Amygdala (tissue), 56 donors: Measurements from ENCODE around the gene NFE2.

Source experiments
- DNase-seq, 56 donors: peaks; one replicate each; lab custom pipeline; 2025; lab: John Stamatoyannopoulos, UW

Gene NFE2

DNA sequence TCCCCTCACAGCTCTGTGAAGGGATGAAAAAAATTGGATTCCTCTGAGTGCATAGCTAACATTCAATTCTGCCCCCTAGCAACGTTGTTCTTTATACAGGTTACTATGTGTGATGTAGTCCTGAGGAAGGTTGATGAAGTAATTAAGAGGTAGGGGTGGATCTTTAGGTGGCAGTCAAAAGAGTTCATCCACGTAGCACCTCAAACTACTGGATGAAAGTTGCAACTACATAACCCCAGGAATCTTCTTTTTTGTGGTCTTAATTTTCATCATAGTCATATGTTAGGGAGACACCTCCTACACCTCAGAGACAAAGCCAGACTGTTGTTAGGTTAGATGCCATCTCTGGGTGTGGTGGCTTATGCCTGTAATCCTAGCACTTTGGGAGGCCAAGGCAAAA, 10.2 kb upstream of the NFE2 start:
- DNase-seq: no peak

DNA sequence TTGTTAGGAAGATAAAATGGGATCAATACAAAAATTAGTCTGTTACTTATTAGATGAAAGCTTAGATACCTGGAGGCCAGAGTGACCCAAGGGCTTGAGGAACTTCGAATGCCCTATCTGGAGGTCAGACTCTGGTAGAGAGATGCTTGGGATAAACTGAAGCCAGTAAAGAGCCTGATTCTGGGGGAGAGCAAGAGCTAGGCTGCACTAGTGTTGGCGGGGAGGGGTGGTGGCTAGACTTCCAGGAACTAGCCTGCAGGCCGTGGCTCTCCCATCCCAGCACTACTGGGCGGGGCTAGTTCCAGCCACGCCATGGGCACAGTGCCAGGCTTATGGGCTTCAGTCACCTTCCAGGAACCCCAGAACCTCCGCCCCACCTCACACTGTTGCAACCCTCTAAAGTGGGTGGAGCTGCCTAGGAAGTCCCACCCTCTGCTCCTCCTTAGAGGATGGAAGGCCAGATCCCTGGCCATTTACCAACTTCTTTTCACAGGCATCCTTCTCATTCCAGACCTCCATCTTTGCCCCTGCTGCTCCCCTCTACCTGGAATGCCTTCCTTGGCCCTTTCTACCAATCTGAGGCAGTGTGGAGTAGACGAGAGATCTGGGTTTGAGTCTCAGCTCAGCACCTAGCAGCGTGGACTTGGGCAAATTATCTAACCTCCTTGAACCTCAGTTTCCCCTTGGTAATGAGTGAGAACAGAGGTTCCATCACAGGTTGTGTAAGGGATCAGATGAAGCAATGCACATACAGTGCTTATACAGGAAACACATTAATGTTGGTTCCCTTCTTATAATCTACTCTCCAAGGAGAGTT, 6.3 kb upstream of the NFE2 start:
- peak in 1 of 56 donors; percentile 33 for DNase-seq

DNA sequence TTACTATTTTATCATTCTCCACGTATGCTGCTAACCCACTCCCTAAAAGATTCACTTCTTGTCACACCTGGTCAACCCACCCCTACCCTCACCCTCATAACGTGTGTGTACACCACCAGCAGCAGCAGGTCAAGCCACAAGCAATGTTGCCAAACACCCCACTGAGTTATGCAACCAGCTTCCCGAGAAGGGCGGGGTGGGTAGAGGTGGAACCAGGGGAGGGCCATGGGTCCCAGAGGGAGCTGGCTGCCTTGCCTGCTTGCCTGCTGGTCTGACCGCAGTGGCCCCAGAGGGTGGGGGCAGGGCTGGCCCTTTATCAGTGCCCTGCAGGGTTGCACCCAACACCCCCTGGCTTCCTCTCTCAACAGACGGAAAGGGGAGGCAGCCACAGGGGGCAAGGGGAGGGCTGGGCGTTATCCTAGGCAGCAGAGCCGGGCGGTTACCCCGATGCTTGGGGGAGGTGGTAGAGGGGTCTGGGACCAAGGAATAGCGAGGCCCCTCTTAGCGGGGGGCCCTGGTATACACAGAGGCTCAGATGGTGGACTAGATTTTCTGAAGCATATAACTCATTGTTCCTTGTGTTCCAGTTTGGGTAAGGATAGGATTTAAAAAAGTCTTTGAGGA, 3.5 kb upstream of the NFE2 start:
- peak in 1 of 56 donors; percentile 8 for DNase-seq

DNA sequence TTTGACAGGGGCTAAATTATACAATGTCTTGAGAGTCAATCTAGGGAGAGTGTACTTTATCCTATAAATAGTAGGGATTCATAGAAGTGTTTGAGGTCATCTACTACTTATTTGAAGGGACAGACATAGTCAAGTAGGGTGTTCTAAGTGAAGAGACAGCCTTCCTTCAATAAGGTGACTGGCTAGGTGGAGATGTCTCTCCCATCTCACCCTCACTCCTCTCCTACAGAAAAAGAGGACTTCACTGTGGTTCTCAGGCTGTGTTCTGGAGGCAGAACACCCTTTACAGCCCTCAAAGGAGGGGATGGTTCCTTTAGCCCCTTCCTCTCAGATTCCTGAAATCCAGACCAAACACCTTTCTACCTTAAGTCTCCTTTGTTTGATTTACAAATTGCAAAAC, 2.8 kb upstream of the NFE2 start:
- DNase-seq: no peak

DNA sequence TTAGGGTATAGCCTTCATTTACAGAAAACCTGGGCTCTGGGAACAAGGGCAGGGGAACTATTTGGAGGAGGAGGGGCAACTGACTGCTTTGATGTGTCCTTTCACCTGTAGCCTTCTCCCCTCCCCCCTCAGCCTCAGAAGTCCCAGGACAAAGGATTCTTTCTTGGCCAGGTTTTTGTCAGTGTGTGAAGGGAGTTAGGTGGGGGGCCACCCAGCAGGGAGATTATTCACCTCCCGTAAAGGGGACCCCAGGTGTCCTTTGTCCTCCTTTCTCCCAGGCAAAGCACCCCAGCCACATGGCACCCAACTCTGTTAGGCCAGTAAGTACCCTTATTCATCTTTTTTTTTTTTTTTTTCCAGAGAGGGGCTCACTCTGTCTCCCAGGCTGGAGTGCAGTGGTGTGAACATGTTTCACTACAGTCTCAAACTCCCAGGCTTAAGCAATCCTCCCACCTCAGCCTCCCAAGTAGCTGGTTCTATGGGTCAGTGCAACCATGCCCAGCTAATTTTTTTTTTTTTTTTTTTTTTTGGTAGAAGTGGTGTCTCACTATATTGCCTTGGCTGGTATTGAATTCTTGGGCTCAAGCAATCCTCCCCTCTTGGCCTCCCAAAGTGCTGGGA, 723 bp upstream of the NFE2 start:
- DNase-seq: no peak

DNA sequence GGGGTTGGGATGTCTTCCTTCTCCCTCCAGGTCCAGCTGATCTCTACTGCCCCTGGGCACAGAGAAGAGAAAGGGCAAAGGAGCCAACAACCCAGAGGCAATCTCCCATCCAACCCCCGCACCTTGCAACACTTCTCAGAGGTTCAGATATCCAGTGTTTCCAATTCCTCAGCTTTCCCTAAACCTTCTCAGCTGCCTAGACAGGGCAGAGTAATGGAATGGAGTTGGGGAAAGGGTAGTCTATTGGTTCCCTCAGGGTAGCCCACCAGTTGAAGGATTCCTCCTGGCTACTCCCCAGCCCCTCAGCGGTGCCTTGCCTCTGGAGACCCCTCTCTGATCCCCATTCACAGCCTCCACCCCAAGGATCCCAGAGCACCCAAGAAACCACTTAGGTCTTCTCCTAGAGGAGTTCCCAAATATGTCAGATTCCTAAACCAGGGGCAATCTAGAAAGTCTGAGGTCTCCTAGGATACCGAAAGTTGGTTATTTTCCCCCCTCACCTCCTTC, 537 bp downstream of the NFE2 start:
- no peak for DNase-seq

DNA sequence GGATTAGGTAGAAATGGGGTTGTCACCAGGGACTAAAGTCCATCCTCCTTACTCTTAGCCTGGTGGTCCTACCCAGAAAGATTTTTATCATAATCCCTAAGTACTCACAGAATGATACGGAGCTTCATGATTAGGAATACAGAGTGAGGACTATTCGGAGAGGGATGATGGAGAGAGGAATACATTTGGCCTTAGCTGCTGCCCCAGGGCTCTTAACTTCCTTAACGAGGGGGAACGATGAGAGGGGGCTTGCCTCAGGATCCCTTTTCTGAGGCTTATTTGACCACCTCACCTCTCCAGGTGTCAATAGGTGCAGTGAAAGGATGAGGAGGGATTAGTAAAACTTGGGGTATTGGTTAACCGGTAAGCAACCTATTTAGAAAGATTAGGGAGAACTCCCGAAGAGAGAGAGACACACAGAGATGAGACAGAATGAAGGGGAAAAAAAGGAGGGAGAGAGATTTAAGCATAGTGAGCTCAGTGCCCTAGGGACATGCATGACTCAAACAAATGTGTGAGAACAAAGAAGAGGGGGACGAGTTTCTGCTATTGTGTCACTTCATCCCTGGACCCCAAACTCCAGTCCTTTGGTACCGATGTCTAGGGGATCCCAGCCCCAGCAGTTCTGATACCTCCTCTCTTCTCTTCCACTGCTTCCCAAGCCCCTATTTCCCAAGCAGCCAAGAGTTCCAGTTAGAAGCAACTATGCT, 1.1 kb downstream of the NFE2 start:
- DNase-seq: no peak

DNA sequence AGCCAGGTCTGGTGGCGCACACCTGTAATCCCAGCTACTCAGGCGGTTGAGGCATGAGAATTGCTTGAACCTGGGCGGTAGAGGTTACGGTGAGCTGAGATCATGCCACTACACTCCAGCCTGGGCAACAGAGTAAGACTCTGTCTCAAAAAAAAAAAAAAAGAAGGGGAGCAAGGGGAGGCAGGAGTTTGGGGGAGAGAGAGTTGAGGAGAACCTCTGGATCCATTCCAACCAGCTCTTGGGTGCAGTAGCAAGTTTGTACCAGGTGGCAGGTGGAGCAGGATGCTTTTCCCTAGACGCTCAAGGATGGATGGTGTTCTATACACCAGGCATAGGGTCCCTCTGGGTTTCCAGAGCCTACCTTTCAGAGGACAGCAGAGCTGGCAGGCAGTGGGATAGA, 1.9 kb downstream of the NFE2 start:
- DNase-seq: no peak

DNA sequence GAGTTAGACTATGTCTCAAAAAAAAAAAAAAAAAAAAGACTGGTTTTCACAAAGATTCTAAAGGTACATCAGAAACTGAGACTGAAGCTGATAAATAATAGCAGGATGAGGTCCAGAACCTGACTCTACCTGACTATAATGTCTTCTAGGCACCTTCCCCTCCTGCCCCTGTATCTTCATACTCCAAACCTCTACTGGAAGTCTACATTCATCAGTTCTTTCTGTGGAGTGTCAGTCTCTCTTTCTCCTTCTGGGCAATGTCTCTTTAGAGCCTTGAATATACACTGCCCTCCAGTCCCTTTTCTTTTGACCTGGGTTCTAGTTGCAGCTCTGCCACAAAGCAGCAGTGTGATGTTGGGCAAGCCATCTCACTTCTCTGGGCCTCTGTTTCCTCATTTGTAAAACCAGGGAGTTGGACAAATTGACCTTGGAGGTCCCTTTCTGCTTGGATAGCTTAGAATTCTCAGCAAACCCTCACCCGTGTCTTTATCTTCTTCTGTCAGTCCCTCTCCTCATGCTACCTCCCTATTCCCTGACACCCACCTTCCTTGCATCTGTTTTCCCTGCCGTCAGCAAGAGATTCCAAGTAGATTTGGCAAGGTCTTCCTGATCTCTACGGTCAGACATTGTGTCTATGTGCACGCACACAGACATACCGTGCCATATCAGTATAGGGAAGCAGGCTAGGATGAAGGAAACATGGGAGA, 4.3 kb downstream of the NFE2 start:
- DNase-seq: no peak

DNA sequence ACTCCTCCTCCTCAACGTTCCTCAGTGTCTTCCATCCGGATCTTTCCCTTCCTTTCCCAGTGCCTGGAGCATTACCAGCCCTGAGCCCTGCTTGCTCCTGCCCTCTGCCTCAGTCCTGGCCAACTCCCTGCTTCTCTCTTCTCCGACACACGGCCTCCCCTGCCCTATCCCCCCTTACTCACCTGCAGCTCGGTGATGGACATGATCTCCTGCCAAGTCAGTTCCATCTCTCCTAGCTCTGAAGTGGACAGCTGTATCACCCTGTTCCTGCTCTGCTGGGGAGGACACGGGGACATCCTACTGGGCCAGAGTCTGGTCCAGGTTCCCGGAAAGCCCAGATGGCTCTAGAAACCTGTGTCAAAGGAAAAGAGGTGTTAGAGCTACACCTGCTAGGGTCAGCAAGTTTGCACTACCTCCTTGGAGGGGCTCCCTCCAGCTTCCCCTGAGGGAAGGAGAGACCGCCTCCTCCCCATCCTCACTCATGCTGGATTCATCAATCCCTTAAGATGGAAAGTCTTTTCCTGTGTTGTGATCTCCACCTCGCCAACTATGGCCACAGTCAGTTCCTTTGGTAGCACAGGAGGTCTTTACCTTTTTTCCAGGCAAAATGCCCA, 5.8 kb downstream of the NFE2 start:
- DNase-seq: peak in 1 of 56 donors; percentile 53

DNA sequence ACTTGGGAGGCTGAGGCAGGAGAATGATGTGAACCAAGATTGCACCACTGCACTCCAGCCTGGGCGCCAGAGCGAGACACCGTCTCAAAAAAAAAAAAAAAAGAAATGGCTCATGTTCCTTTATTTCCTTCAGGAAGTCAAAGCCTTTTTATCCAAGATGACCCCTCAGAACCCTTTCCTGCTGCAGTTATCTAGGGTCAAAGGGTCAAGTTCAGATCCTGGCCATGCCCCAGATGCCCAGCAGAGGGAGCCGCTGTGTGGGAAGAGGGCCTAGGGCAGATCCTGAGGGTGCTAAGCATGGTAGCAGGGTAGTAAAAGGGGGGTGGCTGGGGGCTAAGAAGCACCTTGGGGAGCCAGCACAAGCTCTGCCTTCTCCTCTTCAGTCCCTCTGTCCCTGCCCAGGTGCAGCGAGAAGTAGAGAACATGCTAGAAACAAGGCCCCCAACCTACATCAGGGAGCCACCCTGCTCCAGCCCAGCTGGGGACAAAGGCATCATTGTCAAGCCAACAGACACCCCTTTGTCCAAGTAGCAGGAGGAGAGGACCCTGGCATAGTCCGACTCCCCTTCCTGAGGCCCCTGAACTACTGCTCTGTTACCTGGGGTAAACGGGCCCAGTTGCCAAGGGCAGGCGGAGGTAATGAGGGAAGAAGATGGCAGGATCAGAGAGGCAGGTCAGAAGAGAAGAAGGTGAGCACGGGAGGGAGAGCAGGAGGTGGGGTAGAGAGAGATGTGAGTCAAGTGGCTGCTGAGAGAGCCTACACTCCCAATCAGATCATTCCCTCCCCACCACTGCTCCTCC, 6.5 kb downstream of the NFE2 start:
- peak in 46 of 56 donors; percentile 5 to 82 (median 42) for DNase-seq

DNA sequence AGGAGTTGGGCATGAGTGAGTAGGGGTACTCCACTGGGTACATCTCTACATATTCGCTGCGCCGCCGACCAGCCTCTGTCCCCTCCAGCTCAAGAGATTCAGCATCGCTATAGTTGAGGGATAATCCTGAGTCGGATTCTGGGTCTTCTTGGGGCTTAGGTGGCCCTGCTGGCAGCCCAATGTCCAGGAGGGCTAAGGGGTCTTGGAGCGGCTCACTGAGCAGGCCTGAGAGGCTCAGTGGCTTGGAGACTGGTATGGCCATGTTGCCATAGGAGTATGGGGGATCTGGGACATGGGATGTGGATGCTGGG, 7.9 kb downstream of the NFE2 start:
- DNase-seq: no peak

DNA sequence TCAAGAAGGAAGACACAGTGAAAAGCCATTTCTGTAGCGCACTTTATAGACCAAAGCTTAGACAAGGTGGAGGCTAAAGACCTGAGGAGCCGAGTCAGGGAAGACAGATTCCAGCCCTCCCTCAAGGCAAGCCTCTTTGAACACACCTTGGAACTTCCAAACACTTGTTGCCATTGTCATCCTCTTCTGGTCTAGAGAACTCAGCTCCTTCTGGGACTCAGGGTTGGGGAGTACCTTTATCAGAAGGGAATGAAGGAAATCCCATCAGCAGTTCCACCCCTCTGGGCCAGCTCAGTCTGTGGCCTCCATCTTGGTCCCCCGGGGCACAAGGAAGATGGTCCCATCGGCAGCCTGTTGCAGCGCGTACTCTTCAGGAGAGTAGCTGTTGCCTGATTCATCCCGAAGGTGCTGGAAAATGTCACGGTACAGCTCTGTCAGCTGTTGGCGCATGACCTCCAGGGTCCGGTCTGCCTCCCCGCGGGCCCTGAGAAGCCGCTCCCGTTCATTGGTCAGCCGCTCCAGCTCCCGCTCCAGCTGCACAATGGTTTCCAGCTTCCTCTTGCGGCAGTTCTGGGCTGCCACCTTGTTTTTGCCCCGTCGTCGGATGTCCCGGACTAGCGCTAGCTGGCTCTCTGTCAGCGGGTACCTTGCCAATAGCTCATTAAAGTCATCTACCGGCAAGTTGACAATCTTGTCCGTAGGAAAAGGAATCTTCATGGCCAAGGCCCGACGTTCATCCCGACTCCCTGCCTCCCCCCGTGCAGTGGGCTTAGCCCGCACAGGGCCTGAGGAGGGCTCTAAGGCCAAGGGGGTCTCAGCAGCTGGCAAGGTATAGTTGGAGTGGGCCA, 8.5 kb downstream of the NFE2 start:
- DNase-seq: no peak

DNA sequence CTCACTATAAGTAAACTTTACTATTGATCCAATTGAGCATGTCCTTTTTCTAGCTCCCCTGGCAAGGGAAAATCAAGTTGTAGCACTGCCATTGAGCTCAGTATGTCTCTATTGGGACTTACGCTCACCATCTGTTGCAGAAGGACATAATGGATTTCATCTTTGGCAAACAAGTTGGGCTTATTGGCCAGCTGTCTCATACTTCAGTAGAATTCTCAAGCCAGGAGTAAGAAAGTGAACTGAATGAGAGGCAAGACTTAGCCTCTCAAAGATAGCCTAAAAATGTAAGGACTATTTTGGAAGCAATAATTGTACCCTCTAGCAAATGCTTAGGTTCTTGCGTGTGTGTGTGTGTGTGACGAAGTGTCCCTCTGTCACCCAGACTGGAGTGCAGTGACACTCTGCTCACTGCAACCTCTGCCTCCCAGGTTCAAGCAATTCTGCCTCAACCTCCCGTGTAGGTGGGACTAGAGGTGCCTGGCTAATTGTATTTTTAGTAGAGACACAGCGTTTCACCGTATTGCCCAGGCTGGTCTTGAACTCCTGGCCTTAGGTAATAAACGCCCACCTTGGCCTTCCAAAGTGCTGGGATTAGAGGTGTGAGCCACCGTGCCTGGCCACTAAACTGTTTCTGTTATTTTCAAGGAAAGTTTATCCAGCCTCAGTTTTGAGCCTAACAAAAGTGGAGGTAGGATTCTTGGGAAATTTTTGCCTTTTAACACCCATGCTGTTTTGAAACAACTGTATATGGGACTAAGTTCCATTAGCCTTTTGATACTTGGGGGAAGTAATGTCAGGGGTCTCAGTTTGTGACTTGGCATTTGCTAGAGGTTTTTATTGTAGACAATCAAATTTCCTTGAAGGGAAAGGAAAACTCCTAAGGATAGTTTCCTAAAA, 13.3 kb downstream of the NFE2 start:
- no peak for DNase-seq

DNA sequence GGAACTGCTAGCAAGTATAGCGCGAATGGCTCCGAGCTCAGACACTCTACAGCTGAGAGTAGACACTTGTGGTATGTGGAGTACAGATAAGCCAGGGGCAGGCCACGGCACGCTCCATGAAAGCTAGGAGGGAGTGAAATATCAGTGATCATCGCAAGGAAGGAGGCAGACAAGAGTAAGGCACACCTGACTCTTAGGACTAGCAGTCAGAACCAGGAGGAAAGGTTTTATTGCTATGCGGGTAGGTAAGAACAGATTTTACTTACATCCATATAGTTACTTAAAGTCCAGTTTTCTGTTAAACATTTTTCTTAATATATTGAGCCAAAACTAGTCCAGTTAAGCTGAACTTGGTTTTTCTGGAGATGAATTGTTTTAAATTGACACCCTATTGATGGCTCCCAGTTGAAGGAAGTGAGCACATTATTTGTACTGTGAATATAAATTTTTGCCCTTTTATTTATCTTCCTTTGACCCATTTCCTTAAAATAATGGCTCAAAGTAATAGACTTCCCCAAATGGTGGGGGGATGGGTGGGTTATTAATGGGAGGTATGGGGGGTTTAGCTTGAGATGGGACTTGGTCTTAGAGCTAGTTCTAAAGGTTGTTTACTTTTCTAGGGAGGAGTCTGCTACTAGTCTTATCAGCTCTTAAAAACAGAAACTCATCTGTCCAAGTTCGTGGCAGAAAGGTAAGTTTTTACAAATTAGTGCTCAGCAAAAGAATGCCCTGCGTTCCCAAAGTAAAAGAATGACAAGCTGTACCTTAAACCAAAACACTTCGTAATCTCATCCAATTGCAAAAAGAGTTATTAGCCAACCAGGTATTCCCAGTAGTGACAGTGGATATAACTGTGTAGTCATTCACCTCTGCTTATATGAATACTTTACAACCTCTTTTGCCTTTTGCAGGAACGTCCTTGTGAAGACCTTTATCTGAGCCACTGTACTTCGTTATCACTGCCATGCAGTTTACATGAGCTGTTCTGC, 14.5 kb downstream of the NFE2 start:
- DNase-seq: no peak
